Endothelial cell of umbilical vein (primary cell): ENCODE measurements around the gene ZNF3. TPM values are rescaled to one million over a fixed set of nuclear protein-coding genes. Genes with fewer than 3 reads are reported as not detected.

Experiments used
- BruUV-seq: library from RNA; stranded (reverse); fragments of 400-500 nt; replicated peaks from 2 replicates; lab custom pipeline; 2021; lab: Mats Ljungman, UMichigan
- CTCF ChIA-PET: fragments of 300-600, 350-600 bp; sonication (Branson Sonifier 250); formaldehyde crosslinking; loops from one replicate; lab custom pipeline; 2021; ENCODE audit warnings: antibody characterized with exemption, inconsistent platforms; lab: Charles Lee
- POLR2A ChIA-PET: fragments of 300-600, 350-600 bp; sonication (Branson Sonifier 250); formaldehyde crosslinking; loops from one replicate; lab custom pipeline; 2021; ENCODE audit warnings: antibody characterized with exemption, inconsistent platforms; lab: Charles Lee
- DNase-seq: peaks from one replicate; pipeline ENCODE4 v3.0.0-alpha.2; 2011; ENCODE audit warnings: low read depth, low spot score
- FAIRE-seq: peaks from 2 replicates; lab custom pipeline; 2011; peaks lifted over from hg19 to GRCh38; lab: Jason Lieb, UNC
- H2AFZ ChIP-seq: 2 replicates; pipeline ENCODE4 v1.6.0; 2012; ENCODE audit warnings: low read depth, low read length, control low read depth, inconsistent platforms
- H3K27ac ChIP-seq: 2 replicates; pipeline ENCODE4 v1.5.1; 2011; ENCODE audit warnings: low read depth, mild to moderate bottlenecking, control low read depth, low read length, moderate library complexity; ENCODE audit not compliant: insufficient read depth
- H3K27me3 ChIP-seq, 2 experiments: 2 replicates each; pipeline versions ENCODE4 v1.6.0 to v1.6.1; 2011; ENCODE audit warnings: low read length in 2 of 2, mixed read lengths in 1 of 2; ENCODE audit not compliant: control insufficient read depth in 2 of 2, insufficient read depth in 2 of 2
- H3K36me3 ChIP-seq, 2 experiments: 2 replicates in 1 of 2; 3 replicates in 1 of 2; pipeline ENCODE4 v1.5.1; 2011; ENCODE audit warnings: low read length in 2 of 2, mild to moderate bottlenecking in 1 of 2, moderate library complexity in 1 of 2; ENCODE audit not compliant: control insufficient read depth in 2 of 2, insufficient read depth in 2 of 2; ENCODE audit errors: extremely low read depth in 1 of 2
- H3K4me1 ChIP-seq: 3 replicates; pipeline ENCODE4 v1.5.1; 2011; ENCODE audit warnings: mild to moderate bottlenecking, low read length; ENCODE audit not compliant: control insufficient read depth, insufficient read depth; ENCODE audit errors: extremely low read depth
- H3K4me2 ChIP-seq: 2 replicates; pipeline ENCODE4 v1.6.1; 2011; ENCODE audit warnings: low read length, control low read depth, mixed read lengths; ENCODE audit not compliant: insufficient read depth
- H3K4me3 ChIP-seq, 3 experiments: fragments of 200-600 bp in 1 of 3; sonication (generic), shearing (Covaris generic) in 1 of 3; replicated peaks in 1 of 3; 2 replicates each; pipeline ENCODE4 v1.5.1; 2011 to 2016; ENCODE audit warnings: control low read depth in 3 of 3, low read length in 3 of 3, mild to moderate bottlenecking in 2 of 3, inconsistent platforms in 1 of 3, low read depth in 1 of 3, moderate library complexity in 1 of 3; ENCODE audit not compliant: insufficient read depth in 1 of 3
- H3K79me2 ChIP-seq: 2 replicates; pipeline ENCODE4 v1.6.0; 2012; ENCODE audit warnings: low read length, inconsistent platforms; ENCODE audit not compliant: control insufficient read depth, insufficient read depth
- H3K9ac ChIP-seq: replicated peaks from 2 replicates; pipeline ENCODE3; 2011; ENCODE audit warnings: low read length, control low read depth; ENCODE audit not compliant: insufficient read depth; ENCODE audit errors: extremely low read depth
- H3K9me1 ChIP-seq: replicated peaks from 3 replicates; pipeline ENCODE4 v1.6.0; 2011; ENCODE audit warnings: mild to moderate bottlenecking, low read length; ENCODE audit not compliant: control insufficient read depth, insufficient read depth; ENCODE audit errors: extremely low read depth
- H3K9me3 ChIP-seq: replicated peaks from 2 replicates; pipeline ENCODE4 v1.5.1; 2012; ENCODE audit warnings: low read length, inconsistent platforms; ENCODE audit not compliant: control insufficient read depth, insufficient read depth
- H4K20me1 ChIP-seq: replicated peaks from 2 replicates; pipeline ENCODE3; 2011; ENCODE audit warnings: mild to moderate bottlenecking, low read length; ENCODE audit not compliant: control insufficient read depth, insufficient read depth; ENCODE audit errors: extremely low read depth
- FOS ChIP-seq: IDR thresholded peaks from 2 replicates; pipeline ENCODE4 v1.6.1; 2011; ENCODE audit warnings: mild to moderate bottlenecking, low read length, moderate library complexity, borderline replicate concordance; ENCODE audit not compliant: insufficient read depth
- GATA2 ChIP-seq: IDR thresholded peaks from 2 replicates; pipeline ENCODE4 v1.7.0; 2011; ENCODE audit warnings: low read depth, mild to moderate bottlenecking, moderate library complexity, mixed read lengths, low read length; ENCODE audit not compliant: insufficient read length, insufficient read depth
- JUN ChIP-seq: IDR thresholded peaks from 2 replicates; pipeline ENCODE4 v1.6.1; 2011; ENCODE audit warnings: borderline replicate concordance, low read depth; ENCODE audit not compliant: insufficient read length, insufficient read depth
- POLR2A ChIP-seq: IDR thresholded peaks from 2 replicates; pipeline ENCODE4 v1.6.1; 2012; ENCODE audit warnings: low read depth, mild to moderate bottlenecking, control low read depth, low read length
- POLR2AphosphoS5 ChIP-seq: IDR thresholded peaks from 2 replicates; pipeline ENCODE4 v1.6.1; 2012; ENCODE audit warnings: low read depth, mild to moderate bottlenecking, control low read depth, low read length, moderate library complexity; ENCODE audit not compliant: insufficient read depth
- dilution Hi-C: fragments of 300-500 bp; cut with MboI; formaldehyde crosslinking; loops from one replicate; pipeline ENCODE4 v1.15.0; 2019; ENCODE audit warnings: low sequenced_read_pairs; ENCODE audit not compliant: extremely low pct_ligation_motif_present
- intact Hi-C: fragments of 100-400 bp; cut with micrococcal nuclease; formaldehyde crosslinking; loops from one replicate; pipeline ENCODE4 v1.10.0; 2022
- polyA plus RNA-seq, 4 experiments: library from polyadenylated mRNA; depleted of rRNA in 3 of 4; stranded (reverse) in 3 of 4; unstranded in 1 of 4; fragments of >200 nt; gene quantifications; 2 replicates each; pipeline versions ENCODE4 v1.2.1 to v1.2.3, GENCODE V29; 2011 to 2012; ENCODE audit warnings: missing spikeins in 1 of 4
- total RNA-seq: library from RNA; stranded (reverse); gene quantifications from 2 replicates; pipeline ENCODE4 v1.2.3, GENCODE V29; 2021
- TF ChIP-seq, protein P1 (sequence below): IDR thresholded peaks from 2 replicates; pipeline ENCODE4 v1.6.1; 2011; ENCODE audit not compliant: insufficient read depth, insufficient read length

Gene ZNF3
- total and polyA plus RNA-seq, 2 donors (not counting 3 experiments of a cell fraction or from before 2014, with no cell fraction given), result 21.8 to 30.9 TPM

GRCh38 chr7:100102950-100103840 is 21.7 kb upstream of the ZNF3 start:
- Histone ChIP-seq H3K4me2 (peak overlapping the region; percentile 61), H3K27me3 (no peaks in the 10 kb centered on the region), H3K36me3 (peaks cover 13 to 36% of the 10 kb centered on the region in 2 experiments), H3K27ac (no peak overlapping the region), H4K20me1 (no peaks in the 10 kb centered on the region), H3K4me3 (no peak overlapping the region), H3K9me1 (no peaks in the 10 kb centered on the region), H2AFZ (no peak overlapping the region), H3K4me1 (peaks cover 18% of the 10 kb centered on the region), H3K9ac (peak overlapping the region; percentile 92), H3K9me3 (no peaks in the 10 kb centered on the region), H3K79me2 (peaks cover 28% of the 10 kb centered on the region)
- FAIRE-seq, result no peak
- ChIA-PET POLR2A (interaction anchor here (0.7 kb wide), 1 partner anchor 58 kb away, joined by 4 read pairs; no protein-coding TSS in a partner anchor), CTCF (interaction anchor here (0.6 to 2.8 kb wide), 5 partner anchors 10 to 109 kb away, joined by 3 to 18 read pairs (median 3); partner anchors contain the start of gene COPS6)
- intact Hi-C loops (loop anchor here (10.0 kb wide), 1 partner anchor 1022 kb away; the partner anchor contains the start of gene SERPINE1), dilution Hi-C loops (no loop called here)
- TF ChIP-seq JUN (no peak), FOS (no peak)
- no TSS peak for BruUV-seq
- DNase-seq, result no peak

GRCh38 chr7:100101016-100101862 is 19.7 kb upstream of the ZNF3 start, which contains the start of the genes AP4M1 and MCM7:
TSS of gene AP4M1 (plus strand) at chr7:100101643. CDS start at chr7:100101715, 72 bp downstream.
TSS of gene MCM7 (minus strand) at chr7:100101397. CDS start at chr7:100101294, 103 bp downstream.
- DNase-seq (peak; percentile 98), FAIRE-seq (peak; percentile 99)
- H3K36me3 ChIP-seq, result peaks cover 24 to 35% of the 10 kb centered on the region in 2 experiments
- dilution Hi-C loops, result no loop called here
- intact Hi-C loops, result loop anchor here (1.0 to 10.0 kb wide), 7 partner anchors 14 to 1024 kb away; partner anchors contain the start of genes CNPY4, GPC2, LAMTOR4 and SERPINE1
- CTCF ChIA-PET, result interaction anchor here (0.7 to 2.8 kb wide), 14 partner anchors 9 to 107 kb away, joined by 3 to 18 read pairs (median 4); partner anchors contain the start of genes COPS6, MBLAC1 and ZSCAN21
- no peaks in the 10 kb centered on the region for H3K9me1 ChIP-seq
- peak within 1 kb of the TSS; percentile 94 for H3K4me2 ChIP-seq
- H3K4me3 ChIP-seq, result peak within 1 kb of the TSS; percentile 74 to 96 (median 75)
- H3K27ac ChIP-seq, result peak within 1 kb of the TSS; percentile 84
- no peaks in the 10 kb centered on the region for H3K27me3 ChIP-seq
- TF ChIP-seq POLR2A (peak; percentile 38), POLR2AphosphoS5 (peak; percentile 73), GATA2 (no peak)
- TF ChIP-seq, protein P1, sequence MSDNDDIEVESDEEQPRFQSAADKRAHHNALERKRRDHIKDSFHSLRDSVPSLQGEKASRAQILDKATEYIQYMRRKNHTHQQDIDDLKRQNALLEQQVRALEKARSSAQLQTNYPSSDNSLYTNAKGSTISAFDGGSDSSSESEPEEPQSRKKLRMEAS, result peak; percentile 98
- H3K4me1 ChIP-seq, result peaks cover 18% of the 10 kb centered on the region
- BruUV-seq, result TSS peak; percentile 39
- no peaks in the 10 kb centered on the region for H4K20me1 ChIP-seq
- POLR2A ChIA-PET, result interaction anchor here (0.6 to 2.8 kb wide), 7 partner anchors 11 to 32 kb away, joined by 3 to 15 read pairs (median 6); partner anchors contain the start of genes COPS6 and ZNF3
- peaks cover 38% of the 10 kb centered on the region for H3K79me2 ChIP-seq
- H2AFZ ChIP-seq, result peak within 1 kb of the TSS; percentile 26
- H3K9me3 ChIP-seq, result no peaks in the 10 kb centered on the region
- peak within 1 kb of the TSS; percentile 92 for H3K9ac ChIP-seq
